Stimulated activated naive B cell treated with anti-CD40 and anti-IgM and Interleukin-4, amounts not matched to agents 10 μg/mL and 1 μg/mL and 100 μg/mL, for 72 hours (primary cell): ENCODE measurements around the gene XRCC2.

Experiments
- ATAC-seq, 2 donors: fragments of 150-1000 bp; cut with Tn5 transposase; replicated peaks; 2 replicates each; pipeline ENCODE4 v1.10.0; 2021; ENCODE audit warnings: moderate library complexity in 1 of 2
- DNase-seq: peaks from one replicate; pipeline ENCODE4 v3.0.0; 2021
- H3K27ac Mint-ChIP-seq: one replicate; pipeline ENCODE4 v1.8.0; 2022; ENCODE audit warnings: mild to moderate bottlenecking, mixed read lengths
- H3K27me3 Mint-ChIP-seq, 2 donors: one replicate each; pipeline ENCODE4 v1.8.0; 2022; ENCODE audit warnings: mixed read lengths in 2 of 2
- H3K36me3 Mint-ChIP-seq, 2 donors: one replicate each; pipeline ENCODE4 v1.8.0; 2022; ENCODE audit warnings: mixed read lengths in 2 of 2, mild to moderate bottlenecking in 1 of 2
- H3K4me1 Mint-ChIP-seq, 2 donors: one replicate each; pipeline ENCODE4 v1.8.0; 2022; ENCODE audit warnings: mixed read lengths in 2 of 2, mild to moderate bottlenecking in 1 of 2
- H3K4me3 Mint-ChIP-seq, 2 donors: one replicate each; pipeline ENCODE4 v1.8.0; 2022; ENCODE audit warnings: mild to moderate bottlenecking in 2 of 2, mixed read lengths in 2 of 2, moderate library complexity in 1 of 2
- H3K9me3 Mint-ChIP-seq, 2 donors: one replicate each; pipeline ENCODE4 v1.8.0; 2022; ENCODE audit warnings: mixed read lengths in 2 of 2, mild to moderate bottlenecking in 1 of 2

Gene XRCC2

GRCh38 chr7:152674860-152675758 is 832 bp downstream of the XRCC2 start:
- H3K27ac Mint-ChIP-seq, result peak overlapping the region; percentile 96
- H3K4me3 Mint-ChIP-seq, result peak overlapping the region; percentile 89 to 90
- H3K27me3 Mint-ChIP-seq, result no peaks in the 10 kb centered on the region
- ATAC-seq, result no peak
- peaks cover 6 to 12% of the 10 kb centered on the region in 2 donors for H3K4me1 Mint-ChIP-seq
- peaks cover 0 to 3% of the 10 kb centered on the region in 2 donors for H3K36me3 Mint-ChIP-seq
- DNase-seq, result no peak
- H3K9me3 Mint-ChIP-seq, result no peaks in the 10 kb centered on the region

GRCh38 chr7:152673897-152674296 is 2.0 kb downstream of the XRCC2 start:
- H3K27me3 Mint-ChIP-seq, result no peaks in the 10 kb centered on the region
- peaks cover 6 to 12% of the 10 kb centered on the region in 2 donors for H3K4me1 Mint-ChIP-seq
- no peak overlapping the region for H3K4me3 Mint-ChIP-seq
- DNase-seq (no peak), ATAC-seq (no peak)
- H3K27ac Mint-ChIP-seq, result no peak overlapping the region
- no peaks in the 10 kb centered on the region for H3K9me3 Mint-ChIP-seq
- H3K36me3 Mint-ChIP-seq, result peaks cover 0 to 3% of the 10 kb centered on the region in 2 donors

- no peaks in the 10 kb centered on the region for H3K9me3 Mint-ChIP-seq
- H3K36me3 Mint-ChIP-seq, result peaks cover 3 to 4% of the 10 kb centered on the region in 2 donors
- H3K4me3 Mint-ChIP-seq, result no peak overlapping the region
- peaks cover 6 to 12% of the 10 kb centered on the region in 2 donors for H3K4me1 Mint-ChIP-seq
- no peaks in the 10 kb centered on the region for H3K27me3 Mint-ChIP-seq
- H3K27ac Mint-ChIP-seq, result no peak overlapping the region
- ATAC-seq (no peak), DNase-seq (no peak)
Measured at GRCh38 chr7:152672626-152673025, 3.3 kb downstream of the XRCC2 start.

- no peak for DNase-seq
- Mint-ChIP-seq H3K36me3 (peaks cover 0 to 5% of the 10 kb centered on the region in 2 donors), H3K4me3 (no peak overlapping the region), H3K27ac (no peak overlapping the region), H3K27me3 (no peaks in the 10 kb centered on the region), H3K4me1 (peaks cover 0 to under 1% of the 10 kb centered on the region in 2 donors), H3K9me3 (no peaks in the 10 kb centered on the region)
- ATAC-seq, result no peak
Measured at GRCh38 chr7:152669758-152670157, 6.2 kb downstream of the XRCC2 start.

GRCh38 chr7:152668975-152669374 is 7.0 kb downstream of the XRCC2 start:
- H3K27me3 Mint-ChIP-seq, result no peaks in the 10 kb centered on the region
- ATAC-seq (no peak), DNase-seq (no peak)
- H3K36me3 Mint-ChIP-seq, result peaks cover 0 to 7% of the 10 kb centered on the region in 2 donors
- H3K27ac Mint-ChIP-seq, result no peak overlapping the region
- H3K4me1 Mint-ChIP-seq, result no peaks in the 10 kb centered on the region
- no peak overlapping the region for H3K4me3 Mint-ChIP-seq
- no peaks in the 10 kb centered on the region for H3K9me3 Mint-ChIP-seq

- H3K36me3 Mint-ChIP-seq, result peaks cover 0 to 7% of the 10 kb centered on the region in 2 donors
- H3K27me3 Mint-ChIP-seq, result no peaks in the 10 kb centered on the region
- ATAC-seq (no peak), DNase-seq (no peak)
- H3K9me3 Mint-ChIP-seq, result no peaks in the 10 kb centered on the region
- H3K4me1 Mint-ChIP-seq, result no peaks in the 10 kb centered on the region
- H3K4me3 Mint-ChIP-seq, result no peak overlapping the region
- H3K27ac Mint-ChIP-seq, result no peak overlapping the region
Measured at GRCh38 chr7:152667958-152668357, 8.0 kb downstream of the XRCC2 start.

GRCh38 chr7:152666078-152666477 is 9.9 kb downstream of the XRCC2 start:
- Mint-ChIP-seq H3K4me1 (no peaks in the 10 kb centered on the region), H3K27me3 (no peaks in the 10 kb centered on the region), H3K27ac (no peak overlapping the region), H3K4me3 (no peak overlapping the region), H3K9me3 (no peaks in the 10 kb centered on the region), H3K36me3 (peaks cover 0 to 9% of the 10 kb centered on the region in 2 donors)
- ATAC-seq (no peak), DNase-seq (no peak)

- Mint-ChIP-seq H3K4me3 (no peak overlapping the region), H3K9me3 (no peaks in the 10 kb centered on the region), H3K27ac (no peak overlapping the region), H3K4me1 (no peaks in the 10 kb centered on the region), H3K27me3 (no peaks in the 10 kb centered on the region), H3K36me3 (peaks cover 2 to 9% of the 10 kb centered on the region in 2 donors)
- DNase-seq, result no peak
- no peak for ATAC-seq
Measured at GRCh38 chr7:152664636-152665035, 11.3 kb downstream of the XRCC2 start.

- DNase-seq (no peak), ATAC-seq (no peak)
- Mint-ChIP-seq H3K27me3 (no peaks in the 10 kb centered on the region), H3K9me3 (no peaks in the 10 kb centered on the region), H3K4me1 (no peaks in the 10 kb centered on the region), H3K4me3 (no peak overlapping the region), H3K27ac (no peak overlapping the region), H3K36me3 (peaks cover 6 to 9% of the 10 kb centered on the region in 2 donors)
Measured at GRCh38 chr7:152663931-152664330, 12.0 kb downstream of the XRCC2 start.

- Mint-ChIP-seq H3K36me3 (peaks cover 8 to 13% of the 10 kb centered on the region in 2 donors), H3K4me1 (no peaks in the 10 kb centered on the region), H3K27ac (no peak overlapping the region), H3K4me3 (no peak overlapping the region), H3K9me3 (no peaks in the 10 kb centered on the region), H3K27me3 (no peaks in the 10 kb centered on the region)
- no peak for DNase-seq
- ATAC-seq, result no peak
Measured at GRCh38 chr7:152663148-152663740, 12.7 kb downstream of the XRCC2 start.

- H3K9me3 Mint-ChIP-seq, result no peaks in the 10 kb centered on the region
- DNase-seq, result no peak
- H3K27ac Mint-ChIP-seq, result no peak overlapping the region
- H3K36me3 Mint-ChIP-seq, result peaks cover 7 to 13% of the 10 kb centered on the region in 2 donors
- no peaks in the 10 kb centered on the region for H3K27me3 Mint-ChIP-seq
- no peaks in the 10 kb centered on the region for H3K4me1 Mint-ChIP-seq
- ATAC-seq, result no peak
- no peak overlapping the region for H3K4me3 Mint-ChIP-seq
Measured at GRCh38 chr7:152661479-152661878, 14.5 kb downstream of the XRCC2 start.

GRCh38 chr7:152660021-152660420 is 15.9 kb downstream of the XRCC2 start:
- DNase-seq (no peak), ATAC-seq (no peak)
- Mint-ChIP-seq H3K9me3 (no peaks in the 10 kb centered on the region), H3K27me3 (no peaks in the 10 kb centered on the region), H3K36me3 (peaks cover 7 to 13% of the 10 kb centered on the region in 2 donors), H3K4me1 (no peaks in the 10 kb centered on the region), H3K4me3 (no peak overlapping the region), H3K27ac (no peak overlapping the region)

- no peaks in the 10 kb centered on the region for H3K4me1 Mint-ChIP-seq
- no peak for ATAC-seq
- H3K9me3 Mint-ChIP-seq, result no peaks in the 10 kb centered on the region
- H3K27ac Mint-ChIP-seq, result no peak overlapping the region
- H3K27me3 Mint-ChIP-seq, result no peaks in the 10 kb centered on the region
- peaks cover 4 to 18% of the 10 kb centered on the region in 2 donors for H3K36me3 Mint-ChIP-seq
- DNase-seq, result no peak
- no peak overlapping the region for H3K4me3 Mint-ChIP-seq
Measured at GRCh38 chr7:152654971-152655370, 21.0 kb downstream of the XRCC2 start.

GRCh38 chr7:152649220-152649619 is 26.7 kb downstream of the XRCC2 start:
- no peak for ATAC-seq
- Mint-ChIP-seq H3K36me3 (peaks cover 10 to 25% of the 10 kb centered on the region in 2 donors), H3K27ac (no peak overlapping the region), H3K27me3 (no peaks in the 10 kb centered on the region), H3K4me3 (no peak overlapping the region), H3K4me1 (no peaks in the 10 kb centered on the region), H3K9me3 (peaks cover 0 to 4% of the 10 kb centered on the region in 2 donors)
- DNase-seq, result no peak

GRCh38 chr7:152647009-152647408 is 28.9 kb downstream of the XRCC2 start:
- DNase-seq (no peak), ATAC-seq (no peak)
- Mint-ChIP-seq H3K9me3 (peaks cover 0 to 4% of the 10 kb centered on the region in 2 donors), H3K36me3 (peaks cover 9 to 19% of the 10 kb centered on the region in 2 donors), H3K27ac (no peak overlapping the region), H3K4me3 (no peak overlapping the region), H3K4me1 (no peaks in the 10 kb centered on the region), H3K27me3 (no peaks in the 10 kb centered on the region)
